ENCODE measurements around the gene HDHD5.

HDHD5 gene

DNA sequence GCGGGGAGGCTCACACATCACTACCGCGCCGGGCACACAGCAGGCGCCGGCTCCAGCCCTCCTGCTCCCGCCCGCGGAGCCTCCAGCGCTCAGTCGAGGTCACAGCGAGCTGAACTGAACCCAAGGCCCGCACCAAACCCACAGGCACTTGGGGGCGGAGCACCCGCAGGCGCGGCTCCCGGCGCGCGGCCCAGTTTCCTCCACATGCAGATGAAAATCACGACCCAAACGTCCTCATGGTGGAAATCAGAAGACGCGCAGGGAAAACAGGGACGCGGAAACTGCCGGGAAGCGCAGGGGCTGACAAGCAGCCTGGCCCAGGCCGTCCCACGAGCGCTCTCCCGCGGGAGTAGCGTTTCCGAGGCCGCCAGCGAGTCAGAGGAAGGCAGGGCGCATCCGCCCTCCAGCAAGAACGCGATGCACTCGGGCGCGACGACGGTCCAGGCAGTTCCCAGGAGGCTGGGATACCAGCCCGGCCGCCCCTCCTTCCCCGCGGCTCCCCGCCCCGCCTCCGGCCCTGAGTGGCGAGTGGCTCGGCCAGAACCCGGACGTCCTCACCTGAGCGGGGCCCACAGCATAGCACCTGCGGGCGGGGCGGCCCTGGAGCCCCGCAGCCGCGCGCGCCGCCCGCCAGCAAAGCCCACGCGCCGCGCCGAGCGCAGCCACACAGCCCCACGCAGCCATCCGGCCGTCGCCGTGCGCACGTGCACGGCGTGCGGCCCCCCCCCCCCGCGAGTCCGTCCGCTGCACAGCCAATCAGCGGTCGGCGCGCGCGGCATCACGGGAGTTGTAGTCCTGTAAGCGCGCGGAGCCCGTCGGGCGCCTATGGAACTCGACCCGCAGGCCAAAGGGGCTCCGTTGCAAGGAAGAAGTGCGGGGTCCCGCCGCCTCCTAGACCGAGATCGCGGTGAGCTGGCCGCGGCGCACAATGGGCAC, at the start of gene HDHD5:
Gene HDHD5 (minus strand): TSS at position 710 of the 936 bp plus-strand sequence. CDS start 26 bp downstream, at position 684.
- peak within 1 kb of the TSS; percentile 71 for H3K4me3 ChIP-seq (ENCODE audit: low read depth, low read length)
- DNase-seq (ENCODE audit: low read depth) = peak; percentile 64
- no peak for TF ChIP-seq CTCF (IDR thresholded peaks at IDR 0.05; ENCODE audit: low read depth, low read length, missing control alignments)

DNA sequence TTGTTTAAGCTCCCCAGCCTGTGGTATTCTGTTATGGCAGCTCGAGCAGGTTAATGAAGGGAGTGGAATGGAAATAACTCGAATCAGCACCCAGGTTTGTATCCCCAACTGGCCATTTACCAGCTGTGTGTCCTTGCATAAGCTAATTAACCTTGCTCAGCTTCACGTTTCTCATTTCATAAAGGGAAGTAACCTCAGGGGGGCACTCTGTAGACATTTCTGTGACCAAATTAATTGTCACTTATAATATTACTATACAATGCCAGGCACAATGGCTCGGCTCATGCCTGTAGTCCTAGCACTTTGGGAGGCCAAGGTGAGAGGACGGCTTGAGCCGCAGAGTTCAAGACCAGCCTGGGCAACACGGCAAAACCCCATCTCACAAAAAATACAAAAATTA, 46.4 kb upstream of the HDHD5 start:
- no peak for DNase-seq (ENCODE audit: low read depth)
- peak; percentile 23 for TF ChIP-seq CTCF (IDR thresholded peaks at IDR 0.05; ENCODE audit: low read depth, low read length, missing control alignments)
- H3K4me3 ChIP-seq (ENCODE audit: low read depth, low read length) = no peak overlapping the region

DNA sequence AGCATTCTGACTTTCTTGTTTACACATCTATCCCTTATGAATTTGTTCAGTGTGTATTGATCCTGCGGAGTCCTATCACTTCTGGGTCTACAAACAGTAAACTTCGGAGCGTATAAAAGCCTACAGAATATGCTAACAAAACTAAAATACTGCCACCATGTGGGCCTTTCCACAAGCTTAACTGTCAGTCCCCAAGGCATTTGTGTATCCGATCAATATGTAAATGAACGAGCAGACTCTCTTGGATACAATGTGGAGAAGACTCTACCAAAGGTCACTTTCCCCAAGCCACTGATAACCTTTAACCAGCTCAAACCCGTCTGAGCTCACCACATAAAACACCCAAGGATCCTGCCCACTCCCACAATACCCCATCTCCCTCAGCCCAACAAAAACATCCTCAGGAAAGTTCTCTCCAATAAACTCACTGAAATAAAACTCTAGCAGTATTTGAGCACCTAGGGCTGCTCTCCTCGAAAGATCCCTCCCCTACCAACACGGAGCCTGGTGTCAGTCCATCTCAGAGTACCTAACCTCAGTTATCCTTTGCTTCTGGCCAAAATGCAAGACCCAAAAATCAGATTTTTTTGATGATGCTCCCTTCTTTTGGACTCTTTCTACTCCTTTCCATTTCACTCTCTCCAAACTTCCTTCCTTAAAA, 42.3 kb upstream of the HDHD5 start:
- DNase-seq (ENCODE audit: low read depth) = no peak
- no peak for TF ChIP-seq CTCF (IDR thresholded peaks at IDR 0.05; ENCODE audit: low read depth, low read length, missing control alignments)
- no peak overlapping the region for H3K4me3 ChIP-seq (ENCODE audit: low read depth, low read length)

DNA sequence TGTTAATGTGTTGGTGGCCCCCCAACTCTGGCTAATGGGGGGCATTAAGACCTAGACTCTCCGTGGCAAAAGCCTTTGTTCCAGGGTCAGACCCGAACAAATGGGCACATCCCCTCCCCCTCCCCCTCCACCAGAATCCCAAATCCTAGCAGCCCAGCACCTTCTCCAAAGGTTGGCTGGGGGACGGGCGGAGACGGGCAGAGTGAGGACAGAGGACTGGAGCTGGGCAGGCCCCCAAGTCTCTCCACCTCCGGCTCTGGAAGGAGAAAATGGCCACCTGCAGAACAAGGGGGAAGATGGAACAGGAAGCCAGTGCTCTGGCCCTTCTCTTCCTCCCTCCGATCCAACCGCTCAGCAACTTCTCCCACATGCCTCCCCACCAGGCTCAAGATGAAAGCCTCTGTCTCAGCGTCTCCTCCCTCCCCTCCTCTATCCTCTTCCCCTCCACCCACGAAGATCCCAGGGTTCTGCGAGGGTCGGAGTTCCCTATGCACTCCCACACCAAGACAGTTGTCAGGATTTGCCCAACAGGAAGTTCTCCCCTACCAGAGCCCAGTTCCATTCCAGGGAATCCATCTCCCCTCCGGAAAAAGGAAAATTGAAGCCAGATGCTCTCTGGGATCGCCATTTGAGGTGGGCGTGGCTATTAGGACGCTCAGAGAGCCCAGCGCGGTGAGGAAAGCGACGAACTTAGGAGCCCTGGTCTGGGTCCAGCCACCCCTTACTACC, 40.1 kb upstream of the HDHD5 start:
- no peak overlapping the region for H3K4me3 ChIP-seq (ENCODE audit: low read depth, low read length)
- no peak for TF ChIP-seq CTCF (IDR thresholded peaks at IDR 0.05; ENCODE audit: low read depth, low read length, missing control alignments)
- DNase-seq (ENCODE audit: low read depth) = no peak

DNA sequence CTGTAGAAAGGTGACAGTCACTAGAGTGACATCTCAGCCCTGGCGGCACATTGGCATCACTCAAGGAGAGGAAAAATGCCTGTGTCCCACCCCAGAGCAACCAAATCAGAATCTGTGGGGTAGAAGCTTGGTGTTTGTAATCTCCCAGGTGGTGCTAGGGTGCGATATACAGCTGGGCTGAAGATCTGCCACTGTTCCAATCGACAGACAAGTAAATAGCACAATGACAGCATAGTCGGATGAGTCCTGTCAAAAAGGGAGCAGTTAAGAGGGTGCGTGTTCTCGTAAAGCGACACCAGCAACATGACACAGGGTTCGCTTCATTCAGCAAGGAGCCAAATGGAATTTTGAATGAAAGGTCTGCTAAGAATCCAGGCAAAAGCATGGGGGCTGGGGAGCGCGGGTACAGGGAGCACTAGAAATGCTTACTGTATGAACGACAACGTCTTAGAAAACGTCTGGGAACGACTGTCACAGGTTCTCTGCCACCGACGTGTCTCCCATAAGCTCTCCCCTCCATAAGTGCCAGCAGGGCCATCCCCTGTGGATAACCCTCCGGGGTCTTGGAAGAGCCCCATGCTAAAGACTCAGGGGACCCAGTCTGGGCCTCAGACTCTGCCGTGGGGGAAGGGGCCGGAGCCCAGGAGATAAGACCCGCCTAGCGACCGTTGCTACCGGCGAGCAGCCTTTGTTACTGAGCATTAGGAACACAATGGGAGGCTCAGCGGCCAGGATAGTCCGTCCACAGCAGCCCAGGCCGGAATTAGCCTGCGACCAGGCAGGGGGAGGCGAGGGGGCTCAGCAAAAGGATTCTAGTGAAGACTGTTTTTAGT, 39.3 kb upstream of the HDHD5 start:
- TF ChIP-seq CTCF (IDR thresholded peaks at IDR 0.05; ENCODE audit: low read depth, low read length, missing control alignments) = no peak
- no peak for DNase-seq (ENCODE audit: low read depth)
- no peak overlapping the region for H3K4me3 ChIP-seq (ENCODE audit: low read depth, low read length)

DNA sequence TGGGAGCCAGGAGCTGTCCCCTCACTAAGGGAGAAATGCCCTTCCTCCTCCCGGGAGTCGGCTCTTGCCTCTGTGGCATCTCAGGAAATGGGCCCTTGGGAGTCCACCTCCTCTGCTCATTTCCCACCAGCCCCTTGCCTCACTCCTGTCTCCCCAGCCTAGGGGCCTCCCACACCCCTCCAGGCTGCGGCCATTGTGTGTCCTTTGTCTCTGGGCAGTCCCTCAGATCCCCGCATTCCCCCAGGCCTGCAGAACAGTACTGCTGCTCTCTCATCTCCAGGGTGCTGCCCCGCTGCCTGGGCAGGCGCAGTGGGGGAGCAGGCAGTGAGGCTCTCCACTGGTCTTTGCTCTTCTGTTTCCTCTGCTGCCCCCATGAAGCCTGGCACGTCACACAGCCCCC, 35.1 kb upstream of the HDHD5 start:
- no peak for TF ChIP-seq CTCF (IDR thresholded peaks at IDR 0.05; ENCODE audit: low read depth, low read length, missing control alignments)
- H3K4me3 ChIP-seq (ENCODE audit: low read depth, low read length) = no peak overlapping the region
- no peak for DNase-seq (ENCODE audit: low read depth)

Measured in GM12864 (cell line).